Upper lobe of left lung (tissue), 6 donors: ENCODE results near the gene UBE2S. TPM values are rescaled to one million over a fixed set of nuclear protein-coding genes. Genes with fewer than 3 reads are reported as not detected.

Source experiments
- ATAC-seq, 2 donors: fragments of 200-7000 bp; cut with Tn5 transposase; one replicate each; pipeline ENCODE4 v1.9.1; 2022; ENCODE audit warnings: mild to moderate bottlenecking in 2 of 2, moderate library complexity in 2 of 2; ENCODE audit not compliant: low FRiP score in 2 of 2
- DNase-seq, 2 donors: peaks; one replicate each; pipeline ENCODE4 v3.0.0-alpha.2; 2019 to 2020
- H3K27ac ChIP-seq, 4 donors: fragments of 200-600 bp; sonication (generic); one replicate each; pipeline ENCODE4 v1.5.1; 2016 to 2019
- H3K27me3 ChIP-seq, 4 donors: fragments of 200-600 bp; sonication (generic); one replicate each; pipeline ENCODE4 v1.5.1; 2017 to 2019
- H3K36me3 ChIP-seq, 4 donors: fragments of 200-600 bp; sonication (generic); one replicate each; pipeline ENCODE4 v1.5.1; 2016 to 2019
- H3K4me1 ChIP-seq, 4 donors: fragments of 200-600 bp; sonication (generic); one replicate each; pipeline ENCODE4 v1.5.1; 2018 to 2019
- H3K4me3 ChIP-seq, 4 donors: fragments of 200-600 bp; sonication (generic); one replicate each; pipeline ENCODE4 v1.5.1; 2017 to 2019; ENCODE audit warnings: mild to moderate bottlenecking in 2 of 4, moderate library complexity in 1 of 4
- H3K9me3 ChIP-seq, 4 donors: fragments of 200-600 bp; sonication (generic); one replicate each; pipeline ENCODE4 v1.5.1; 2018 to 2019
- CTCF ChIP-seq, 6 experiments: fragments of 450-650 bp in 4 of 6; fragments of 200-600 bp in 2 of 6; sonication (generic) in 2 of 6; IDR thresholded peaks; one replicate each; pipeline ENCODE4 v1.5.1; 2016 to 2019; ENCODE audit warnings: antibody characterized with exemption in 6 of 6
- EP300 ChIP-seq, 4 donors: sonication (generic); formaldehyde crosslinking; IDR thresholded peaks; one replicate each; pipeline ENCODE4 v1.5.1; 2017; ENCODE audit warnings: antibody characterized with exemption in 4 of 4, control low read depth in 2 of 4
- POLR2A ChIP-seq, 4 donors: fragments of 450-650 bp; IDR thresholded peaks; one replicate each; pipeline ENCODE4 v1.5.1; 2016 to 2017; ENCODE audit warnings: antibody characterized with exemption in 4 of 4, mild to moderate bottlenecking in 2 of 4
- POLR2AphosphoS5 ChIP-seq, 2 donors: sonication (generic); formaldehyde crosslinking; IDR thresholded peaks; one replicate each; pipeline ENCODE4 v1.5.1; 2017; ENCODE audit warnings: antibody characterized with exemption in 2 of 2
- WGBS, 2 donors: methylation state at CpG; one replicate each; pipeline ENCODE4 v1.1.5; 2017 to 2018; 5-methylcytosine and 5-hydroxymethylcytosine counted together
- total RNA-seq, 6 donors: library from RNA; depleted of rRNA in 4 of 6; stranded (reverse); fragments of >200 nt in 4 of 6; gene quantifications; one replicate each; pipeline versions ENCODE4 v1.1.0 to v1.2.1, GENCODE V29; 2016 to 2021
- donor health status: DM: no; HTN: no; CAD: no; lungs with moderate emphysema.
- donor health status: DM: no; HTN: yes; CAD: no; lungs with severe emphysema.

The UBE2S gene
- total RNA-seq, 6 donors from 2014 or later, result 6.5 to 31.6 (median 19.0) TPM

- ATAC-seq (peak; percentile 97 to 98), DNase-seq (peak; percentile 98 to 99)
- peak overlapping the region; percentile 97 to 100 (median 98) for H3K27ac ChIP-seq
- H3K4me1 ChIP-seq, result peaks cover 18 to 26% (median 19%) of the 10 kb centered on the region in 4 donors
- peaks cover 0 to 27% (median 15%) of the 10 kb centered on the region in 4 donors for H3K36me3 ChIP-seq
- 1 to 2% methylated on average over 30 to 44 of the region's 72 CpGs for WGBS, 2 donors
- H3K4me3 ChIP-seq, result peak overlapping the region; percentile 81 to 94 (median 92)
- TF ChIP-seq EP300 (IDR thresholded peaks at IDR 0.05), result no peak
- peak; percentile 7 to 40 for TF ChIP-seq POLR2AphosphoS5 (IDR thresholded peaks at IDR 0.05)
- peak in 1 of 4 donors; percentile 30 for TF ChIP-seq POLR2A (IDR thresholded peaks at IDR 0.05)
- peak in 1 of 6 experiments; percentile 2 for TF ChIP-seq CTCF (IDR thresholded peaks at IDR 0.05)
- no peaks in the 10 kb centered on the region for H3K9me3 ChIP-seq
- H3K27me3 ChIP-seq, result no peaks in the 10 kb centered on the region
Observed at GRCh38 chr19:55407800-55408532, 378 bp upstream of the UBE2S start.

- peak overlapping the region; percentile 97 to 100 (median 98) for H3K27ac ChIP-seq
- DNase-seq, result peak in 1 of 2 donors; percentile 39
- no peaks in the 10 kb centered on the region for H3K27me3 ChIP-seq
- H3K9me3 ChIP-seq, result no peaks in the 10 kb centered on the region
- peak in 1 of 2 donors; percentile 32 for ATAC-seq
- peak overlapping the region; percentile 81 to 94 (median 92) for H3K4me3 ChIP-seq
- TF ChIP-seq POLR2AphosphoS5 (IDR thresholded peaks at IDR 0.05) (no peak), POLR2A (IDR thresholded peaks at IDR 0.05) (no peak), EP300 (IDR thresholded peaks at IDR 0.05) (no peak), CTCF (IDR thresholded peaks at IDR 0.05) (no peak)
- 22 to 39% methylated on average over 3 to 16 of the region's 35 CpGs for WGBS, 2 donors
- peaks cover 0 to 35% (median 24%) of the 10 kb centered on the region in 4 donors for H3K36me3 ChIP-seq
- H3K4me1 ChIP-seq, result peaks cover 18 to 26% (median 19%) of the 10 kb centered on the region in 4 donors
Observed at GRCh38 chr19:55406826-55407549, 600 bp downstream of the UBE2S start.

- Histone ChIP-seq H3K4me3 (peak overlapping the region in 2 of 4 donors; percentile 81 to 92), H3K27ac (peak overlapping the region in 1 of 4 donors; percentile 97), H3K4me1 (peaks cover 18 to 26% (median 19%) of the 10 kb centered on the region in 4 donors), H3K27me3 (no peaks in the 10 kb centered on the region), H3K9me3 (no peaks in the 10 kb centered on the region), H3K36me3 (peaks cover 4 to 39% (median 30%) of the 10 kb centered on the region in 4 donors)
- WGBS, 2 donors, result 83% methylated on average over 14 of the region's 14 CpGs
- TF ChIP-seq CTCF (IDR thresholded peaks at IDR 0.05) (no peak), EP300 (IDR thresholded peaks at IDR 0.05) (no peak), POLR2AphosphoS5 (IDR thresholded peaks at IDR 0.05) (no peak), POLR2A (IDR thresholded peaks at IDR 0.05) (no peak)
- no peak for ATAC-seq
- no peak for DNase-seq
Observed at GRCh38 chr19:55406091-55406825, 1.3 kb downstream of the UBE2S start.

GRCh38 chr19:55405638-55406037, 1.9 kb downstream of the UBE2S start:
- 80 to 92% methylated on average over 5 of the region's 5 CpGs for WGBS, 2 donors
- Histone ChIP-seq H3K9me3 (no peaks in the 10 kb centered on the region), H3K27ac (no peak overlapping the region), H3K4me3 (no peak overlapping the region), H3K36me3 (peaks cover 4 to 42% (median 35%) of the 10 kb centered on the region in 4 donors), H3K4me1 (peaks cover 18 to 26% (median 19%) of the 10 kb centered on the region in 4 donors), H3K27me3 (no peaks in the 10 kb centered on the region)
- TF ChIP-seq POLR2A (IDR thresholded peaks at IDR 0.05) (no peak), EP300 (IDR thresholded peaks at IDR 0.05) (no peak), POLR2AphosphoS5 (IDR thresholded peaks at IDR 0.05) (no peak), CTCF (IDR thresholded peaks at IDR 0.05) (no peak)
- no peak for ATAC-seq
- no peak for DNase-seq
